ENCODE data around the gene EWSR1. TPM values are rescaled to one million over a fixed set of nuclear protein-coding genes. Genes with fewer than 3 reads are reported as not detected.

EWSR1 gene
- total and polyA plus RNA-seq, 2 of the 4 experiments (the other 2 are of a cell fraction): 243 to 518 TPM

- TF ChIP-seq CTCF (conservative IDR thresholded peaks at IDR 0.05; ENCODE audit: low read depth, low read length): no peak
These were observed 62.2 kb downstream of the EWSR1 start (continued) for GRCh38 chr22:29330291-29330690.

GRCh38 chr22:29330753-29331152 lies 62.7 kb downstream of the EWSR1 start:
- H3K23ac ChIP-seq (ENCODE audit: low read depth, low read length): 0 out of 2 replicates have a peak overlapping the region, but pooled peaks have one; percentile 42
- H3K27me3 ChIP-seq (ENCODE audit: control insufficient read depth, insufficient read depth, low read length): no peaks in the 10 kb centered on the region
- no peak overlapping the region for H3K4me3 ChIP-seq (ENCODE audit: insufficient read depth, low read depth, low read length)
- H3K14ac ChIP-seq (replicated peaks; ENCODE audit: low read depth, low read length): peak overlapping the region; percentile 71; the same call in 1 of the 2 replicates
- no peak overlapping the region for H4K5ac ChIP-seq (ENCODE audit: low read depth, low read length)
- DNase-seq (peak; percentile 77), ATAC-seq (ENCODE audit: low read depth) (peak; percentile 75)
- no peak overlapping the region for H2BK20ac ChIP-seq (ENCODE audit: low read depth, low read length)
- H3K18ac ChIP-seq (ENCODE audit: low read depth, low read length): no peak overlapping the region
- H3K36me3 ChIP-seq (ENCODE audit: control insufficient read depth, insufficient read depth, low read length): peaks cover 46% of the 10 kb centered on the region
- H3K4me1 ChIP-seq (ENCODE audit: control insufficient read depth, insufficient read depth, low read length): peaks cover 9% of the 10 kb centered on the region
- no peak overlapping the region; the same call in 1 of the 2 replicates for H3K4ac ChIP-seq (ENCODE audit: low read depth, low read length)
- no TSS peak for BruUV-seq (replicated peaks)
- H2BK15ac ChIP-seq (ENCODE audit: low read depth, low read length): no peak overlapping the region
- H2AK9ac ChIP-seq (replicated peaks; ENCODE audit: low read depth, low read length, poor library complexity): peak overlapping the region; percentile 15
- H4K8ac ChIP-seq (ENCODE audit: low read depth in 2 of 2, low read length in 2 of 2): no peak overlapping the region; a peak in 1 of 4 replicates
- peak overlapping the region; percentile 61 for H2AFZ ChIP-seq (replicated peaks; ENCODE audit: low read length, poor library complexity)
- TF ChIP-seq POLR2A (IDR thresholded peaks at IDR 0.05; ENCODE audit: low read depth, low read length): no peak
- TF ChIP-seq RCOR1 (IDR thresholded peaks at IDR 0.05; ENCODE audit: insufficient replicate concordance, low read length): no peak
- TF ChIP-seq CTCF (conservative IDR thresholded peaks at IDR 0.05; ENCODE audit: low read depth, low read length): no peak
- no peak for TF ChIP-seq MXI1 (IDR thresholded peaks at IDR 0.05; ENCODE audit: borderline replicate concordance, low read depth, low read length)
- ChIA-PET CTCF (no interaction called here), POLR2A (ENCODE audit: unreplicated experiment) (no interaction called here)
- H3K9me1 ChIP-seq (ENCODE audit: insufficient read depth, low read length): peaks cover 5% of the 10 kb centered on the region; the same call in 1 of the 2 replicates
- H2AK5ac ChIP-seq (ENCODE audit: low read depth, low read length): peak overlapping the region; percentile 50; the same call in 1 of the 2 replicates
- peaks cover 0 to 3% of the 10 kb centered on the region in 2 experiments; a peak in 1 of 4 replicates for H3K79me1 ChIP-seq (ENCODE audit: low read depth in 1 of 2, low read length in 2 of 2)
- H3K27ac ChIP-seq (ENCODE audit: insufficient read depth, low read length): no peak overlapping the region
- H3K9ac ChIP-seq (ENCODE audit: low read depth, low read length): peak overlapping the region; percentile 16
- no peaks in the 10 kb centered on the region; the same call in 1 of the 2 replicates for H4K20me1 ChIP-seq (ENCODE audit: insufficient read depth, low read length)
- H3K4me2 ChIP-seq (ENCODE audit: low read depth, low read length): no peak overlapping the region
- dilution Hi-C loops (cut with HindIII; ENCODE audit: low sequenced_read_pairs, unreplicated experiment): no loop called here
- 13% methylated on average over 2 of the region's 9 CpGs; no CpG with 5 or more reads in 1 of the 2 experiments for WGBS, 2 experiments (ENCODE audit: extremely low coverage in 2 of 2, insufficient read length in 1 of 2)
- H2BK5ac ChIP-seq (ENCODE audit: low read depth, low read length, poor library complexity, severe bottlenecking): peak overlapping the region; percentile 15
- H3K9me3 ChIP-seq (ENCODE audit: control insufficient read depth, insufficient read depth, low read length): no peaks in the 10 kb centered on the region
- no peak overlapping the region for H2BK120ac ChIP-seq (ENCODE audit: low read depth, low read length)
- no peak overlapping the region for H3K56ac ChIP-seq (ENCODE audit: extremely low read depth, insufficient read depth, low read length)
- H4K91ac ChIP-seq (ENCODE audit: insufficient read depth, low read depth, low read length): no peak overlapping the region
- intact Hi-C loops (cut with micrococcal nuclease): no loop called here
- in situ Hi-C loops (cut with MboI; ENCODE audit: low sequenced_read_pairs): no loop called here

Measured in IMR-90 (cell line).